ENCODE measurements around the gene GPR87. TPM values are rescaled to one million over a fixed set of nuclear protein-coding genes. Genes with fewer than 3 reads are reported as not detected.

Gene GPR87
- polyA plus RNA-seq, 1 donor (not counting 4 experiments of a cell fraction or from before 2014, with no cell fraction given) = 109 TPM

- H3K36me3 ChIP-seq (ENCODE audit: control insufficient read depth in 2 of 2, extremely low read depth in 1 of 2, insufficient read depth in 2 of 2, low read length in 2 of 2) = no peaks in the 10 kb centered on the region
- H3K4me2 ChIP-seq (ENCODE audit: control insufficient read depth, extremely low read depth, insufficient read depth, low read depth, low read length) = no peak overlapping the region
- DNase-seq (ENCODE audit: low read depth, low spot score) (no peak), FAIRE-seq (peak; percentile 13)
- TF ChIP-seq CTCF (optimal IDR thresholded peaks at IDR 0.05 in 1 of 3, IDR thresholded peaks at IDR 0.05 in 1 of 3, conservative IDR thresholded peaks at IDR 0.05 in 1 of 3; ENCODE audit: extremely low read depth in 1 of 3, insufficient read depth in 2 of 3, low read length in 3 of 3) = no peak
- TF ChIP-seq EZH2 (IDR thresholded peaks at IDR 0.05; ENCODE audit: low read length) = no peak
- H3K27ac ChIP-seq (ENCODE audit: control insufficient read depth, insufficient read depth, low read length) = no peak overlapping the region
- no peak overlapping the region for H3K9ac ChIP-seq (ENCODE audit: control insufficient read depth, extremely low read depth, insufficient read depth, low read length)
- no peaks in the 10 kb centered on the region for H4K20me1 ChIP-seq (ENCODE audit: control insufficient read depth, extremely low read depth, insufficient read depth, low read length)
- H2AFZ ChIP-seq (ENCODE audit: control insufficient read depth, low read length) = no peak overlapping the region
- no peaks in the 10 kb centered on the region for H3K27me3 ChIP-seq (ENCODE audit: control insufficient read depth, extremely low read depth, insufficient read depth, low read length)
- no peaks in the 10 kb centered on the region for H3K79me2 ChIP-seq (ENCODE audit: control insufficient read depth, insufficient read depth, low read length)
- dilution Hi-C loops (cut with MboI; ENCODE audit: extremely low pct_ligation_motif_present, low sequenced_read_pairs) = no loop called here
- no peak overlapping the region for H3K4me3 ChIP-seq (ENCODE audit: control insufficient read depth in 2 of 3, extremely low read depth in 1 of 3, insufficient read depth in 2 of 3, low read depth in 1 of 3, low read length in 3 of 3)
- no peaks in the 10 kb centered on the region for H3K9me1 ChIP-seq (ENCODE audit: control insufficient read depth, extremely low read depth, insufficient read depth, low read length)
- peaks cover 12% of the 10 kb centered on the region for H3K4me1 ChIP-seq (ENCODE audit: control insufficient read depth, extremely low read depth, insufficient read depth, low read length)
- no peaks in the 10 kb centered on the region for H3K9me3 ChIP-seq (ENCODE audit: control insufficient read depth, low read depth, low read length)
These were observed 13.8 kb upstream of the GPR87 start for GRCh38 chr3:151330379-151330778.

GRCh38 chr3:151329363-151329762 lies 12.7 kb upstream of the GPR87 start, which contains the start of gene P2RY13:
P2RY13 (minus strand) TSS chr3:151329549; CDS start chr3:151329528, 21 bp downstream.
- H3K9ac ChIP-seq (ENCODE audit: control insufficient read depth, extremely low read depth, insufficient read depth, low read length) = peak within 1 kb of the TSS; percentile 8
- dilution Hi-C loops (cut with MboI; ENCODE audit: extremely low pct_ligation_motif_present, low sequenced_read_pairs) = no loop called here
- H2AFZ ChIP-seq (ENCODE audit: control insufficient read depth, low read length) = peak within 1 kb of the TSS; percentile 55
- no peaks in the 10 kb centered on the region for H4K20me1 ChIP-seq (ENCODE audit: control insufficient read depth, extremely low read depth, insufficient read depth, low read length)
- H3K4me1 ChIP-seq (ENCODE audit: control insufficient read depth, extremely low read depth, insufficient read depth, low read length) = peaks cover 12% of the 10 kb centered on the region
- TF ChIP-seq EZH2 (IDR thresholded peaks at IDR 0.05; ENCODE audit: low read length) (no peak), CTCF (optimal IDR thresholded peaks at IDR 0.05 in 1 of 3, IDR thresholded peaks at IDR 0.05 in 1 of 3, conservative IDR thresholded peaks at IDR 0.05 in 1 of 3; ENCODE audit: extremely low read depth in 1 of 3, insufficient read depth in 2 of 3, low read length in 3 of 3) (no peak)
- no peaks in the 10 kb centered on the region for H3K9me1 ChIP-seq (ENCODE audit: control insufficient read depth, extremely low read depth, insufficient read depth, low read length)
- no peak within 1 kb of the TSS for H3K27ac ChIP-seq (ENCODE audit: control insufficient read depth, insufficient read depth, low read length)
- no peaks in the 10 kb centered on the region for H3K36me3 ChIP-seq (ENCODE audit: control insufficient read depth in 2 of 2, extremely low read depth in 1 of 2, insufficient read depth in 2 of 2, low read length in 2 of 2)
- peak within 1 kb of the TSS; percentile 62 for H3K4me2 ChIP-seq (ENCODE audit: control insufficient read depth, extremely low read depth, insufficient read depth, low read depth, low read length)
- FAIRE-seq (no peak), DNase-seq (ENCODE audit: low read depth, low spot score) (no peak)
- no peaks in the 10 kb centered on the region for H3K79me2 ChIP-seq (ENCODE audit: control insufficient read depth, insufficient read depth, low read length)
- H3K27me3 ChIP-seq (ENCODE audit: control insufficient read depth, extremely low read depth, insufficient read depth, low read length) = no peaks in the 10 kb centered on the region
- H3K9me3 ChIP-seq (ENCODE audit: control insufficient read depth, low read depth, low read length) = no peaks in the 10 kb centered on the region
- H3K4me3 ChIP-seq (ENCODE audit: control insufficient read depth in 2 of 3, extremely low read depth in 1 of 3, insufficient read depth in 2 of 3, low read depth in 1 of 3, low read length in 3 of 3) = no peak within 1 kb of the TSS

Data from keratinocyte (primary cell).